GM10248 (cell line): ENCODE results near the gene ESR2.

Source experiments
- CTCF ChIA-PET: fragments of 300-600 bp; sonication (Branson Sonifier 250); formaldehyde crosslinking; extraction: SDS; loops from one replicate; lab custom pipeline; 2021; ENCODE audit warnings: antibody characterized with exemption; lab: Yijun Ruan, JAX
- POLR2A ChIA-PET: fragments of 350-650 bp; sonication (Branson Sonifier 250); formaldehyde crosslinking; extraction: SDS; loops from one replicate; lab custom pipeline; 2020; ENCODE audit warnings: antibody characterized with exemption; lab: Yijun Ruan, JAX
- DNase-seq: peaks from one replicate; pipeline ENCODE4 v3.0.0; 2012; ENCODE audit errors: extremely low spot score
- TF ChIP-seq, protein P1 (sequence below): IDR thresholded peaks from 2 replicates; pipeline ENCODE4 v1.5.1; 2012; ENCODE audit warnings: mild to moderate bottlenecking, low read depth; ENCODE audit errors: extremely low read depth, missing control alignments, control extremely low read depth

ESR2 gene

DNA sequence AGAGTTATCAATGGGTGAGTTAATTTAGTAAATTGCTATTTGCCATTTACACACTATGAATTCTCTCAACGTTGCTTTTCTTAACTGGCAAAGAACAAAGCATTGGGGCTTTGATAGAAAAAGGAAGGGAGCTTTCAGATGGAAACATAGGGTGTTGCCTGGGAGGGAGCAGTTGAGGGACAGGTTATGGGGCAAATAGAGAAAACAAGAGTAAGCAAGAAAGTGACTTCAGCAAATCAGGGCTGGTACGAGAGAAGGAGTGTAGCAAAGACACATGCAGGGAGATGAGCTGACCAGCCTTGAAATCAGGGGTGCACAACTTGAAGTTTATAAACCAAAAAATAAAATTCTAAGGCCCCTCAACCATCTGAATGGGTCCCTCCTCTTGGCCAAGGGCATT, 15.7 kb downstream of the ESR2 start:
- CTCF ChIA-PET, result interaction anchor here (1.0 kb wide), 1 partner anchor 16 kb away, joined by 3 read pairs; no protein-coding TSS in a partner anchor
- DNase-seq, result no peak

DNA sequence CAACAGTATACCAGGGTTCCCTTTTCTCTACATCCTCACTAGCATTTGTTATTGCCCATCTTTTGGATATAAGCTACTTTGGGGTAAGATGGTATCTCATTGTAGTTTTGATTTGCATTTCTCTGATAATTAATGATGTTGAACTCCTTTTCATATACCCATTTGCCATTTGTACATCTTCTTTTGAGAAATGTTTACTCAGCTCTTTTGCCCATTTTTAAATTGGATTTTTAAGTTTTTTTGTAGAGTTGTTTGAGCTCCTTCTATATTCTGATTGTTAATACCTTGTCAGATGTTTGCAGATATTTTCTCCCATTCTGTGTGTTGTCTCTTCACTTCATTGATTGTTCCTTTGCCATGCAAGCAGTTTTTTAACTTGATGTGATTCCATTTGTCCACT, 22.2 kb downstream of the ESR2 start:
- ChIA-PET CTCF (interaction anchor here (1.0 to 2.2 kb wide), 5 partner anchors 12 to 44 kb away, joined by 3 to 7 read pairs (median 3); no protein-coding TSS in a partner anchor), POLR2A (no interaction called here)
- TF ChIP-seq, protein P1, sequence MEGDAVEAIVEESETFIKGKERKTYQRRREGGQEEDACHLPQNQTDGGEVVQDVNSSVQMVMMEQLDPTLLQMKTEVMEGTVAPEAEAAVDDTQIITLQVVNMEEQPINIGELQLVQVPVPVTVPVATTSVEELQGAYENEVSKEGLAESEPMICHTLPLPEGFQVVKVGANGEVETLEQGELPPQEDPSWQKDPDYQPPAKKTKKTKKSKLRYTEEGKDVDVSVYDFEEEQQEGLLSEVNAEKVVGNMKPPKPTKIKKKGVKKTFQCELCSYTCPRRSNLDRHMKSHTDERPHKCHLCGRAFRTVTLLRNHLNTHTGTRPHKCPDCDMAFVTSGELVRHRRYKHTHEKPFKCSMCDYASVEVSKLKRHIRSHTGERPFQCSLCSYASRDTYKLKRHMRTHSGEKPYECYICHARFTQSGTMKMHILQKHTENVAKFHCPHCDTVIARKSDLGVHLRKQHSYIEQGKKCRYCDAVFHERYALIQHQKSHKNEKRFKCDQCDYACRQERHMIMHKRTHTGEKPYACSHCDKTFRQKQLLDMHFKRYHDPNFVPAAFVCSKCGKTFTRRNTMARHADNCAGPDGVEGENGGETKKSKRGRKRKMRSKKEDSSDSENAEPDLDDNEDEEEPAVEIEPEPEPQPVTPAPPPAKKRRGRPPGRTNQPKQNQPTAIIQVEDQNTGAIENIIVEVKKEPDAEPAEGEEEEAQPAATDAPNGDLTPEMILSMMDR, result no peak

More for the DNA sequence above, 15.7 kb downstream of the ESR2 start:
- POLR2A ChIA-PET, result no interaction called here
- TF ChIP-seq, protein P1, result no peak

DNA sequence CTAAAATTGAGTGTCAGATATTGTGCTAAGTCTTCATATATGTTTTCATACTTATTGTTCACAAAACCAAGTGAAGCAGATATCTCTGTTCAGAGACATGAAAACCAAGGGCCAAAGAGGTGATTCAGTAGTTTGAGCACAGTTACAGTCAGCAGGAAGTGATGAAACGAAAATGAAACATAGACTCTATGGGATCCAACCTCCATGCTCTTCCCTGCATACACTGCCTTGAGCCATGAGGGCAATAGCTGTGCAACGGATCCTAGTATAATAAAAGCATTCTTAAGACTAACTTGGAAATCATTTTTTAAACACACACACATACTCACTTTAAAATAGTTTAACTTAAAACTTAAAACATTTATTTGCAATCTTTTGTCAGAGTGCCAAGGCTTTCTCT, 27.9 kb downstream of the ESR2 start:
- POLR2A ChIA-PET, result no interaction called here
- TF ChIP-seq, protein P1, result no peak
- DNase-seq, result no peak
- CTCF ChIA-PET, result interaction anchor here (1.4 to 1.9 kb wide), 2 partner anchors 29 to 32 kb away, joined by 3 to 6 read pairs; no protein-coding TSS in a partner anchor

More for the DNA sequence above, 22.2 kb downstream of the ESR2 start:
- DNase-seq, result no peak

DNA sequence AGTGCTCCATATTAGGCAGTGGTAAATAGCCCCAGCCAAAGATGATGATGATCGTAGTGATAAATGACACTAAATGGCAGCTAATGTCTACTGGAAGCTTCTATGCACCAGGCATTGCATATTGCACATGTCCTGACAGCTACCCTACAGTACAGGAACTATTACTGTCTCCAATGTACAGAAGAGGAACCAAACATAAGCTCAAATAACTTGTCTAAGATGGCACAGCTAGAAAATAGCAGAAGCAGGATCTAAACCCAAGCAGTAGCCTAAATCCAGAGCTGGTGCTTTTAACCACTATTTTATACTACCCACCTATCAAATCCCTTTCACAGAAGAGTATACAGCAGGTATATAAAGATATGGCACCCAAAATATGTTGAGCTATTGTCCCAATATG, 28.9 kb downstream of the ESR2 start:
- no peak for DNase-seq
- POLR2A ChIA-PET, result interaction anchor here (0.6 kb wide), 1 partner anchor 572 kb away, joined by 3 read pairs; no protein-coding TSS in a partner anchor
- TF ChIP-seq, protein P1, result no peak
- CTCF ChIA-PET, result interaction anchor here (1.1 to 1.9 kb wide), 3 partner anchors 30 to 38 kb away, joined by 3 to 6 read pairs (median 3); no protein-coding TSS in a partner anchor

DNA sequence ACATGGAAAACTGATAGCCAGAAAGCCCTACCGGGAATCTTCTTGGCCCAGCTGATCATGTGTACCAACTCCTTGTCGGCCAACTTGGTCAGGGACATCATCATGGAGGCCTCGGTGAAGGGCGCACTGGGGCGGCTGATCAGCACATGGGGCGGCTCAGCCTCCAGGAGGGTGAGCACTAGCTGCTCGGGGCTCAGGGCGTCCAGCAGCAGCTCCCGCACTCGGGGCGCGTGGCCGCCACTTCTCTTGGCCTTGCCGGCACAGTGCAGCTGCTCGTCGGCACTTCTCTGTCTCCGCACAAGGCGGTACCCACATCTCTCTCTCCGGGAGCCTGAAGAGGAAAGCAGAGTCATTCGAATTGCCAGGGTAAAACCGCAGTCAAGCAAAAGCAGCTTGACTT, 33.8 kb downstream of the ESR2 start:
- ChIA-PET CTCF (interaction anchor here (1.3 to 1.9 kb wide), 3 partner anchors 9 to 132 kb away, joined by 3 to 8 read pairs (median 3); no protein-coding TSS in a partner anchor), POLR2A (no interaction called here)
- DNase-seq, result no peak
- TF ChIP-seq, protein P1, result no peak

DNA sequence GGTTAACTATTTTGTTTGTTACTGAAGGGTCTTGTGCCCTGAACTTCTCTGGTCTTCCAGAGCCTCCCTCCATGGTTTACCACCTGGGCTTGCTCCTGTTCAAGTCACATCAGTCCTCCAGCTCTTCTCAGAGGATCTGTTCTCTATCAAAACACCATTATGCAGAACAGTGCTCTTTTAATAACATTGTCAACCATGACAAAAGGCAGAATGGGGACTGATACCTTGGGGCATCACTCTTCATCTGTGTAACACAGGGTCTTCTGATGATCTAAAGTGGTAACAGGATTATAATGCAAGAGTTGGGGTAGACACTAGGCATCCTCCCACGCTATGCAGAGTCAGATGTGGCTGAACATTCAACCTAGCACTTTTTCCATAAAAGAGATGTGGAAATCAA, 38.4 kb downstream of the ESR2 start:
- DNase-seq, result no peak
- ChIA-PET POLR2A (no interaction called here), CTCF (interaction anchor here (0.7 to 2.1 kb wide), 3 partner anchors 39 to 55 kb away, joined by 3 to 5 read pairs (median 3); no protein-coding TSS in a partner anchor)
- TF ChIP-seq, protein P1, result no peak
